ENCODE measurements around the gene C6orf89.

Gene C6orf89

DNA sequence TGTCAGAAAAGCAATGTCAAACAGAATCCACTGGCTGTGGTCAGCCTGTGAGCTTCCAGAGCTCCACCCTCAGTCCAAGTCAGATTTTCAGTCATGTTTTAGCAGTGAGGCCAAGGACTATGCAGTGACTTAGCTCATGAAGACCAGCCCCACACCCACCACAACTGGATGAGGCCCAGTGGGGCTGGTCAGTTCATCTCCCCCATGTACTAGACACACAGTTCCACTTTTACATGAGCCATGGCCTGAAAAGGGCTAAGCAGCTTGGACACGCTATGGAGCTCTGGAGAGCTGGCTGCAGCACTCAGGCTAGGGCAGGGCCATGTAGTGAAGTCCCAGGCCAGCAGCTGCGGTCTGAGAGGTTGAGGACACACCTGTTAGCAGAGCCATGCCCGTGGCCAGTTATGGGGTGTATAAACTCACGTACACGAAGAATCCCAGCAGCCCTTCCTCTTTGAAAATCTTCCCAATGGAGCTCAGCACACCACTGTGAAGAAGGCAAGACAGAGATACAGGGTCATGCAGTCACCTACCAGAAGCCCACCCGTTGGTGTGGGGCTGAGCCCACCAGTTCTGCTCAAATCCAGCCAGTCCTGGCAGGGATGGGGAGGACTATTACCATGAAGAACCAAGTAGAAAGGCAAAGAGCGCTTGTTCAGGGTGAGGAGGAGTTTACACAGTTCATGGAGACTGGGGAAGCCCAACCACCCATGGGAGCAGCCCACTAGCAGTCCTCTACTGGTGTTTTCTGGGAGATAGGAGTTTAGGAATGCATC is 89.7 kb downstream of the C6orf89 start:
- Mint-ChIP-seq H3K27ac (no peak overlapping the region), H3K4me1 (peaks cover 17% of the 10 kb centered on the region), H3K27me3 (no peaks in the 10 kb centered on the region), H3K9me3 (no peaks in the 10 kb centered on the region), H3K4me3 (no peak overlapping the region), H3K36me3 (peaks cover 30% of the 10 kb centered on the region)
- no peak for DNase-seq (ENCODE audit: low spot score in 2 of 2)
- ATAC-seq (ENCODE audit: low read depth), result no peak

- Mint-ChIP-seq H3K27ac (no peak overlapping the region), H3K4me1 (peaks cover 21% of the 10 kb centered on the region), H3K4me3 (no peak overlapping the region), H3K27me3 (no peaks in the 10 kb centered on the region), H3K36me3 (peaks cover 32% of the 10 kb centered on the region), H3K9me3 (no peaks in the 10 kb centered on the region)
- no peak for ATAC-seq (ENCODE audit: low read depth)
- no peak for DNase-seq (ENCODE audit: low spot score in 2 of 2)
These were observed 90.2 kb downstream of the C6orf89 start for GRCh38 chr6:36976007-36976264.

GRCh38 chr6:36976509-36976908 is 90.8 kb downstream of the C6orf89 start:
- H3K27me3 Mint-ChIP-seq, result no peaks in the 10 kb centered on the region
- no peak overlapping the region for H3K27ac Mint-ChIP-seq
- ATAC-seq (ENCODE audit: low read depth) (no peak), DNase-seq (ENCODE audit: low spot score in 2 of 2) (no peak)
- H3K4me1 Mint-ChIP-seq, result peaks cover 21% of the 10 kb centered on the region
- H3K4me3 Mint-ChIP-seq, result no peak overlapping the region
- H3K36me3 Mint-ChIP-seq, result peaks cover 32% of the 10 kb centered on the region
- H3K9me3 Mint-ChIP-seq, result no peaks in the 10 kb centered on the region

DNA sequence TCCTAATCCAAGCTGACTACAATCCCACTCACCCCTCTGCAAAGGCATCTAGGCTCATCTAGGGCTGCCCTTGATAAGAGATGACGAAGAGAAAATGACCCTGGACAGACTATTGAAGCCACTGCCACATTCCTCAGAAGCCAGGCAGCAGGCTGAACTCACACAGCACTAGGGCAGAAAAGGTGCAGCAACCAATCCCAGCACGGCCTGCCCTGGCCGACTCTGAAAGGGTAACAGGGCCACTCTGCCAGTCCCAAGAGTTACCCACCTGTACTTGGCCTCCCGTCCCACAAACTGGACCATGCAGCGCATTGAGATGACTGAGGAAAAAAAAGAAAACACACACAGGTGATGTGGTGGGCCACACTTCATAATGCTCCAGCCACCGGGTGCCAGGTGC is 91.2 kb downstream of the C6orf89 start:
- Mint-ChIP-seq H3K27me3 (no peaks in the 10 kb centered on the region), H3K4me3 (no peak overlapping the region), H3K27ac (no peak overlapping the region), H3K36me3 (peaks cover 32% of the 10 kb centered on the region), H3K9me3 (no peaks in the 10 kb centered on the region), H3K4me1 (peaks cover 24% of the 10 kb centered on the region)
- DNase-seq (ENCODE audit: low spot score in 2 of 2) (no peak), ATAC-seq (ENCODE audit: low read depth) (no peak)

DNA sequence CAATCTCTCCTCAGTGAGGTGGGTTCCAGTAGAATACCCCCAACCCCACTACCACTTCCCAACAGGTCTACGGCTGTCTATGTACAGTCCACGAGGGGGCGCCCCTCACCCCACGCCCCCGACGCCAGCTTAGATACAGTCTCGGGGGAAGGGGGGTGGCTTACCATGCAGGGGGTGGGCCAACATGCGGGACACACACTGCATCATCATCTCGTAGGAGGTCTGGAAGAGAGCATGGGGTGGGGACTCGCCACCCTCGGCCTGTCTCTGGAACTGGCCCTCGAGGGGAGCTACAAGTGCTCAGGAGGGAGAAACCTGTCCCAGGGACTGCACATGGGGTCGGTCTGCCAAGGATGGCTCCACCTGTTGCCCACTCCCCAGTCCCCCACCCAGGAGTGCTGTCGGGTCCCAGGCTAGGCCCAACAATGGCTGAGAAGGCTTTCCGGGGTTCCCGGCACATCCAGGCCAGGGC is 91.8 kb downstream of the C6orf89 start:
- Mint-ChIP-seq H3K36me3 (peaks cover 32% of the 10 kb centered on the region), H3K27ac (peak overlapping the region; percentile 48), H3K9me3 (no peaks in the 10 kb centered on the region), H3K4me1 (peaks cover 27% of the 10 kb centered on the region), H3K4me3 (no peak overlapping the region), H3K27me3 (no peaks in the 10 kb centered on the region)
- ATAC-seq (ENCODE audit: low read depth) (peak; percentile 87), DNase-seq (ENCODE audit: low spot score in 2 of 2) (peak; percentile 38 to 45)

All from memory B cell (primary cell).